Measurements from ENCODE around the gene LIX1L. TPM values are rescaled to one million over a fixed set of nuclear protein-coding genes. Genes with fewer than 3 reads are reported as not detected.

LIX1L gene
- total and polyA plus RNA-seq, 11 donors: 7.0 to 31.5 (median 26.1) TPM

DNA sequence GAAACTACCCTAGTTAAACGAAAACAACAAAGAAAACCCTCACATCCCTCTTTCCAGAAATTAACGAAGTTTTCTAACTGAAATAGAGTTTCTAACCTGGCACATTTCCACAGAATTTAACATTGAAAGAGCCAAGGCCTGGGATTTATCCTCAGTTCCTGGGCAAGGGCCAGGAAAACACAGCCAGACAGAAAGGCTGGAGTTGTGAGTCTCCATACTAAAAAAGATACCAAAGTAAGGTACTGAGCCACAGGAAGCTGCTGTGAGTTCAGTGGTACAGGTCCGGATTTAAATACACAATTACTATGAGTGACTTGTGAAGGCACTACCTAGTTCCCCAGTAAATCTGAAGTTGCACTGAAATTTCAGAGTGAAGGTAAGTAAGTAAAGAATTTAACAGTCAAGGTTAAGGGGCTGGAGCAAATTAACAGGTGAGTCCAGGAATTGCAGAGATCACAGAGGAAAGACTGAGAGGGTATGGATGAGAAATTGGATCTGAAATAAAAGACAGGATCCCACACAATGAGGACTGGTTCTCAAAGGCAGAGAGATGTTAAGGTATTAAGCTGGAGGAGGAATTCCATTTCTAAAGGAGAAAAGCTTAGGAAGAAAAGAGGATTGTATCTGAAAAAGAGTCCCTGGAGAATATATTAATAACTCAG lies 905 bp downstream of the LIX1L start:
- intact Hi-C loops (cut with DNase I): loop anchor here in 8 of 10 donors (2.0 to 10.0 kb wide), 4 partner anchors 30 to 102 kb away; partner anchors contain the start of genes PEX11B (in 5 of the 8), PIAS3 (in 3 of the 8) and RBM8A (in 3 of the 8)
- no peaks in the 10 kb centered on the region for H3K27me3 ChIP-seq
- peak overlapping the region; percentile 93 to 100 (median 98) for H3K27ac ChIP-seq
- H3K4me1 ChIP-seq: peaks cover 8 to 71% (median 46%) of the 10 kb centered on the region in 12 donors
- 0 to 2% (median 0%) methylated on average over 3 of the region's 3 CpGs for WGBS, 4 donors
- ATAC-seq: peak in 1 of 4 donors; percentile 8
- TF ChIP-seq, protein P1, sequence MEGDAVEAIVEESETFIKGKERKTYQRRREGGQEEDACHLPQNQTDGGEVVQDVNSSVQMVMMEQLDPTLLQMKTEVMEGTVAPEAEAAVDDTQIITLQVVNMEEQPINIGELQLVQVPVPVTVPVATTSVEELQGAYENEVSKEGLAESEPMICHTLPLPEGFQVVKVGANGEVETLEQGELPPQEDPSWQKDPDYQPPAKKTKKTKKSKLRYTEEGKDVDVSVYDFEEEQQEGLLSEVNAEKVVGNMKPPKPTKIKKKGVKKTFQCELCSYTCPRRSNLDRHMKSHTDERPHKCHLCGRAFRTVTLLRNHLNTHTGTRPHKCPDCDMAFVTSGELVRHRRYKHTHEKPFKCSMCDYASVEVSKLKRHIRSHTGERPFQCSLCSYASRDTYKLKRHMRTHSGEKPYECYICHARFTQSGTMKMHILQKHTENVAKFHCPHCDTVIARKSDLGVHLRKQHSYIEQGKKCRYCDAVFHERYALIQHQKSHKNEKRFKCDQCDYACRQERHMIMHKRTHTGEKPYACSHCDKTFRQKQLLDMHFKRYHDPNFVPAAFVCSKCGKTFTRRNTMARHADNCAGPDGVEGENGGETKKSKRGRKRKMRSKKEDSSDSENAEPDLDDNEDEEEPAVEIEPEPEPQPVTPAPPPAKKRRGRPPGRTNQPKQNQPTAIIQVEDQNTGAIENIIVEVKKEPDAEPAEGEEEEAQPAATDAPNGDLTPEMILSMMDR (IDR thresholded peaks at IDR 0.05): no peak
- TF ChIP-seq POLR2A (IDR thresholded peaks at IDR 0.05): no peak
- H3K36me3 ChIP-seq: peaks cover 0 to 17% (median 4%) of the 10 kb centered on the region in 9 donors
- peak in 4 of 5 donors; percentile 50 to 65 (median 62) for DNase-seq
- H3K4me3 ChIP-seq: peak overlapping the region; percentile 60 to 88 (median 77)
- H3K9me3 ChIP-seq: no peaks in the 10 kb centered on the region

DNA sequence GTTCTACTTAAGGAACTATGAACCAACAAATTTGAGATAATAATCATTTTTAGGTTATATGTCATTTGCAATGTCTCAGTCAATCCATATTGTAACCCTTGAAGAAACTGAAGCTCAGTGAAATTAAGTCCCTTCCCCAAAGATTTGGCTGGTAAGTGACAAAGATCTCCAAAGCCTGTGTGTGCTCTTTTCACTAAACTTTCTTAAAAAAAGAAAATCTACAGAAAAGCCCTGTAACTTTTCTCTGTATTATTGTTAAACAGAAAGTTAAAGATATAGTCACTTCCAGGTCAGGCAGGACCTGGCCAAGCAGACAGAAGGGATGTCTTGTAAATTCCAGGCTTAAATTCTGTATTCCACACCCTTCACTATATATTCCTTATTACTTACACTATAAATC lies 1.5 kb downstream of the LIX1L start:
- no peaks in the 10 kb centered on the region for H3K9me3 ChIP-seq
- H3K4me1 ChIP-seq: peaks cover 8 to 70% (median 41%) of the 10 kb centered on the region in 12 donors
- no peaks in the 10 kb centered on the region for H3K27me3 ChIP-seq
- peak overlapping the region in 11 of 12 donors; percentile 93 to 100 (median 98) for H3K27ac ChIP-seq
- peak overlapping the region in 11 of 12 donors; percentile 60 to 87 (median 73) for H3K4me3 ChIP-seq
- TF ChIP-seq POLR2A (IDR thresholded peaks at IDR 0.05): no peak
- TF ChIP-seq, protein P1 (IDR thresholded peaks at IDR 0.05): no peak
- DNase-seq: no peak
- peaks cover 0 to 17% (median 6%) of the 10 kb centered on the region in 9 donors for H3K36me3 ChIP-seq
- intact Hi-C loops (cut with DNase I): loop anchor here in 8 of 10 donors (2.0 to 10.0 kb wide), 4 partner anchors 30 to 102 kb away; partner anchors contain the start of genes PEX11B (in 5 of the 8), PIAS3 (in 3 of the 8) and RBM8A (in 3 of the 8)
- ATAC-seq: no peak

DNA sequence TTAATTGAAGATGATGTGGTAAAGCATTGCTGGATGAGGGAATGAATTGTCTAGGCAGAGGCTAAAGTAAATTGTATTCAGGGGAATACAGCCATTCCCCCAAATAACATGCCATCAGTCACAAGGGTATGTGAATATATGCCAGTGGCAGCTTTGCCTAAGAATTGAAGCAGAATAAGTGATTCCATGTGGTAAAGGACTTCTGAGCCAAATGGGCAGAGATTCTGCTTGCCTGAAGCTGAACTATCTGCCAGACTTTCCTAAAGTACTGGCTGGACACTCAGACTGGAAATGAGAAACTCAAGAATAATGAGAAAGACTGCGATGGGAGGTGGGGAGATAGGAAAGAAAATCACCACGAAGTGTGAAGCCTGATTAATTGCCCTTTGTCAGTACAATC lies 2.4 kb downstream of the LIX1L start:
- TF ChIP-seq, protein P1 (IDR thresholded peaks at IDR 0.05): no peak
- no peak for TF ChIP-seq POLR2A (IDR thresholded peaks at IDR 0.05)
- H3K36me3 ChIP-seq: peaks cover 0 to 23% (median 6%) of the 10 kb centered on the region in 9 donors
- H3K4me3 ChIP-seq: peak overlapping the region in 5 of 12 donors; percentile 69 to 87 (median 81)
- peak overlapping the region in 10 of 12 donors; percentile 1 to 100 (median 96) for H3K27ac ChIP-seq
- H3K4me1 ChIP-seq: peaks cover 14 to 73% (median 42%) of the 10 kb centered on the region in 12 donors
- H3K27me3 ChIP-seq: no peaks in the 10 kb centered on the region
- WGBS, 4 donors: 10 to 29% (median 16%) methylated on average over 2 of the region's 2 CpGs
- ATAC-seq (no peak), DNase-seq (no peak)
- H3K9me3 ChIP-seq: no peaks in the 10 kb centered on the region
- intact Hi-C loops (cut with DNase I): loop anchor here in 7 of 10 donors (5.0 to 10.0 kb wide), 3 partner anchors 38 to 101 kb away; partner anchors contain the start of genes PEX11B (in 5 of the 7) and PIAS3 (in 3 of the 7)

DNA sequence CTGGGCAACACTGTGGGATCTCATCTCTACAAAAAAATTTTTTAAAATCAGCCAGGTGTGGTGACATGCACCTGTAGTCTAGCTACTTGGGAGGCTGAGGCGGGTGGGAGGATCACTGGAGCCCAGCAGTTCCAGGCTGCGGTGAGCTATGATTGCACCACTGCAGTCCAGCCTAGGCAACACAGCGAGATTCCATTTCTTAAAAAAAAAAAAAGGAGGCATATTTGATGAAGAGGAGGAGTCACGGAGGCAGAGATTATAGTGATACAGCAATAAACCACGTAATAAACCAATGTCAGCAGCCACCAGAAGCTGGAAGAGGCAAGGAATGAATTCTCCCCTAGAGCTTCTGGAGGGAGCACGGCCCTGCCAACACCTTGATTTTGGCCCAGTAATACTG lies 4.0 kb downstream of the LIX1L start:
- intact Hi-C loops (cut with DNase I): loop anchor here in 2 of 10 donors (1.0 to 10.0 kb wide), 2 partner anchors 12 to 99 kb away; partner anchors contain the start of gene PIAS3 (in 1 of the 2)
- ATAC-seq (no peak), DNase-seq (no peak)
- Histone ChIP-seq H3K9me3 (no peaks in the 10 kb centered on the region), H3K4me1 (peaks cover 16 to 60% (median 44%) of the 10 kb centered on the region in 12 donors), H3K4me3 (no peak overlapping the region), H3K36me3 (peaks cover 0 to 26% (median 6%) of the 10 kb centered on the region in 9 donors), H3K27ac (no peak overlapping the region), H3K27me3 (no peaks in the 10 kb centered on the region)
- WGBS, 4 donors: 86 to 94% (median 89%) methylated on average over 6 of the region's 6 CpGs
- TF ChIP-seq, protein P1 (IDR thresholded peaks at IDR 0.05): no peak
- TF ChIP-seq POLR2A (IDR thresholded peaks at IDR 0.05): no peak
